PFSK-1 (cell line): ENCODE data around the gene SPAST.

ENCODE experiments used
- FOXP2 ChIP-seq: optimal IDR thresholded peaks from 2 replicates; pipeline ENCODE3; 2011; ENCODE audit warnings: borderline replicate concordance, control low read depth, inconsistent platforms; ENCODE audit not compliant: insufficient read depth; ENCODE audit errors: extremely low read length, extremely low read depth
- POLR2AphosphoS5 ChIP-seq: IDR thresholded peaks from 2 replicates; pipeline ENCODE4 v1.6.1; 2012; ENCODE audit warnings: low read depth, mild to moderate bottlenecking, control low read depth, low read length, moderate library complexity
- REST ChIP-seq, 2 experiments: IDR thresholded peaks; 2 replicates each; pipeline versions ENCODE4 v1.6.1 to v1.8.0; 2011 to 2012; ENCODE audit warnings: low read depth in 2 of 2, low read length in 2 of 2, control low read depth in 1 of 2, inconsistent platforms in 1 of 2, mild to moderate bottlenecking in 1 of 2, moderate library complexity in 1 of 2; ENCODE audit not compliant: insufficient read depth in 1 of 2
- SIN3A ChIP-seq: IDR thresholded peaks from 2 replicates; pipeline ENCODE4 v1.6.1; 2012; ENCODE audit warnings: mild to moderate bottlenecking, low read length, moderate library complexity, borderline replicate concordance; ENCODE audit not compliant: insufficient read depth
- TAF1 ChIP-seq: IDR thresholded peaks from 2 replicates; pipeline ENCODE4 v1.6.1; 2012; ENCODE audit warnings: low read length, control low read depth, borderline replicate concordance; ENCODE audit not compliant: insufficient read depth

The SPAST gene

DNA sequence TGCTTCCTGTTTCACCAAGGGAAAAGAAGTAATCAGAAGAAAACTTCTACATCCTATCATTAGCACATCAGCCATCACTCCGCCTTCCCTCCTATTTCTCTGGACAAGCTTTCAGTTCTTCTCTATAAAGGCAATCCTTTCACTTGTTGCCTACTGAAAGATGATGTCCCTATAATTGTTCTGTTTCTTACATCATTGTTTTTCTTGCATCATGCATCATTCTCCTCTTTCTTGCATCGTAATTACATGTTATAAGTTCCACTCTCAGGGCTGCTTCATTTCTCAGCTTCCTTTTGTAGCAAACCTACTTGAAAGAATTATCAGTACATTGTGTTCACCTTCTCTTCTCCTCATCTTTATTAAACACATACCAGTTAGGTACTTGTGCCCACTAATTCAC is 109.5 kb downstream of the SPAST start:
- TF ChIP-seq TAF1 = no peak
- no peak for TF ChIP-seq POLR2AphosphoS5

- TF ChIP-seq POLR2AphosphoS5 (no peak), TAF1 (no peak), REST (IDR thresholded peaks at IDR 0.05; ENCODE audit: insufficient read depth in 1 of 2, low read depth in 2 of 2, low read length in 2 of 2) (no peak), SIN3A (no peak), FOXP2 (no peak)
These were observed 119.3 kb downstream of the SPAST start for GRCh38 chr2:32182667-32183066.

DNA sequence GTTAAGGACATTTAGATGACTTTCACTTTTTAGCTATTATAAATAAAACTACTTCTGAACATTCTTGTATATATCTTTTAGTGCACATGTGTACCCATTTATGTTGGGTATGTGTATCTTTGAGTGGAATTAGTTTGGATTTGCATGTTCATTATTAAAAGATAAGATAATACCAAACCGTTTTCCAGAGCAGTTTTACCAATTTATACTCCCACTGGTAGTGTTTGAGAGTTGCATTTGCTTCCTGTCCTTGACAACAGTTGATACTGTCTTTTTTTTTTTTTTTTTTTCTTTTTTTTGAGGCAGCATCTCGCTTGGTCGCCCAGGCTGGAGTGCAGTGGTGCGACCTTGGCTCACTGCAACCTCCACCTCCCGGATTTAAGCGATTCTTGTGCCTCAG is 125.7 kb downstream of the SPAST start:
- TF ChIP-seq SIN3A = no peak
- no peak for TF ChIP-seq FOXP2

- no peak for TF ChIP-seq SIN3A
- TF ChIP-seq REST (IDR thresholded peaks at IDR 0.05; ENCODE audit: insufficient read depth in 1 of 2, low read depth in 2 of 2, low read length in 2 of 2) = no peak
These were observed 129.1 kb downstream of the SPAST start for GRCh38 chr2:32192418-32192817.

DNA sequence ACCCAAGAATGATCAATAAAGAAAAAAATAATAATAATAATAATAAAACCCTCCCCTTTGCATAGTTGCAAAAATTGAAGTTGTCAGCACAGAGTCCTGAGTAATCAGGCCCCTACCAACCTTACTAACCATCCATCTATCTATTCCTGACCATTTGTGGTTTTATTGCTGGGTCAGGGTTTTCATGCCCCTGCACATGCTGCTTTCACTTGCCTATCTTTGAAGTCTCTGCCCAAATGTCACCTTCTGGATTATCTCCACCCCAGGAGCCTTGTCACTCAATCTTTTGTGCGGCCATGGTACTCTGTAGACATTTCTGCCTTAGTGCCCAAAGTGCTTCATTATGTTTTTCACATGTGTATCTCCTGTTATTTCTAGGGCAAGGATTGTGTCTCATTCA is 137.5 kb downstream of the SPAST start:
- no peak for TF ChIP-seq TAF1
- no peak for TF ChIP-seq REST (IDR thresholded peaks at IDR 0.05; ENCODE audit: insufficient read depth in 1 of 2, low read depth in 2 of 2, low read length in 2 of 2)
- TF ChIP-seq POLR2AphosphoS5 = no peak
- no peak for TF ChIP-seq SIN3A
- no peak for TF ChIP-seq FOXP2
